T-cell (primary cell): Measurements from ENCODE around the gene SLC30A4. TPM values are rescaled to one million over a fixed set of nuclear protein-coding genes. Genes with fewer than 3 reads are reported as not detected.
A peak's percentile ranks its signal among the peaks of the same experiment; 100 is the strongest.

Experiments used
- ATAC-seq, 4 experiments: fragments of 200-7000 bp in 3 of 4; fragments of 150-1000 bp in 1 of 4; cut with Tn5 transposase; replicated peaks in 1 of 4; 1 replicate in 3 of 4; 2 replicates in 1 of 4; pipeline ENCODE4 v1.10.0; 2021; ENCODE audit warnings: moderate library complexity in 3 of 4, mild to moderate bottlenecking in 2 of 4, moderate number of reproducible peaks in 1 of 4
- CTCF ChIA-PET, 2 donors: fragments of 300-600 bp; sonication (Branson Sonifier 250); formaldehyde crosslinking; loops; one replicate each; lab custom pipeline; 2022; ENCODE audit warnings: antibody characterized with exemption in 2 of 2; lab: Charles Lee
- POLR2A ChIA-PET, 2 donors: fragments of 300-600 bp; sonication (Branson Sonifier 250); formaldehyde crosslinking; loops; one replicate each; lab custom pipeline; 2022; ENCODE audit warnings: antibody characterized with exemption in 2 of 2; lab: Charles Lee
- DNase-seq, 35 experiments: peaks; one replicate each; pipeline versions ENCODE4 v3.0.0 to v3.0.0-alpha.2; 2013 to 2023
- H3K27ac ChIP-seq: one replicate; pipeline ENCODE4 v1.5.1; 2013; ENCODE audit warnings: low read length
- H3K27me3 ChIP-seq, 2 experiments: replicated peaks in 1 of 2; 1 replicate in 1 of 2; 2 replicates in 1 of 2; pipeline versions ENCODE4 v1.6.1 to v1.7.0; 2013; ENCODE audit warnings: low read length in 1 of 2, mixed read lengths in 1 of 2; ENCODE audit not compliant: control insufficient read depth in 2 of 2, insufficient read depth in 2 of 2; ENCODE audit errors: extremely low read depth in 1 of 2
- H3K36me3 ChIP-seq, 2 donors: 1 replicate in 1 of 2; 2 replicates in 1 of 2; pipeline versions ENCODE4 v1.6.1 to v1.7.0; 2013; ENCODE audit warnings: low read length in 1 of 2; ENCODE audit not compliant: control insufficient read depth in 2 of 2, insufficient read depth in 1 of 2; ENCODE audit errors: extremely low read depth in 1 of 2
- H3K4me1 ChIP-seq, 2 experiments: 1 replicate in 1 of 2; 2 replicates in 1 of 2; pipeline versions ENCODE4 v1.6.1 to v1.7.0; 2013; ENCODE audit warnings: low read length in 2 of 2, mixed read lengths in 1 of 2; ENCODE audit not compliant: insufficient read depth in 2 of 2, control insufficient read depth in 1 of 2; ENCODE audit errors: extremely low read depth in 1 of 2
- H3K4me3 ChIP-seq, 2 donors: 1 replicate in 1 of 2; 2 replicates in 1 of 2; pipeline versions ENCODE4 v1.5.1 to v1.7.0; 2013; ENCODE audit warnings: mild to moderate bottlenecking in 2 of 2, low read length in 1 of 2, moderate library complexity in 1 of 2; ENCODE audit not compliant: control insufficient read depth in 1 of 2; ENCODE audit errors: extremely low read depth in 1 of 2
- H3K9me3 ChIP-seq: 2 replicates; pipeline ENCODE4 v1.7.0; 2013
- H3K27ac Mint-ChIP-seq, 2 donors: one replicate each; pipeline ENCODE4 v1.8.0; 2020 to 2021; ENCODE audit warnings: mild to moderate bottlenecking in 2 of 2, mixed read lengths in 2 of 2
- H3K27me3 Mint-ChIP-seq, 2 donors: one replicate each; pipeline ENCODE4 v1.8.0; 2021 to 2022; ENCODE audit warnings: mixed read lengths in 2 of 2
- H3K36me3 Mint-ChIP-seq: one replicate; pipeline ENCODE4 v1.8.0; 2021; ENCODE audit warnings: mixed read lengths
- H3K4me1 Mint-ChIP-seq, 3 donors: one replicate each; pipeline ENCODE4 v1.8.0; 2020 to 2022; ENCODE audit warnings: mixed read lengths in 3 of 3, mild to moderate bottlenecking in 1 of 3
- H3K4me3 Mint-ChIP-seq, 3 donors: one replicate each; pipeline ENCODE4 v1.8.0; 2020 to 2022; ENCODE audit warnings: mild to moderate bottlenecking in 3 of 3, mixed read lengths in 3 of 3, moderate library complexity in 3 of 3
- H3K9me3 Mint-ChIP-seq, 3 donors: one replicate each; pipeline ENCODE4 v1.8.0; 2020 to 2022; ENCODE audit warnings: mixed read lengths in 3 of 3
- WGBS: methylation state at CpG from one replicate; pipeline ENCODE4 v1.1.5; 2013; ENCODE audit warnings: missing lambda C conversion rate; ENCODE audit not compliant: insufficient coverage; 5-methylcytosine and 5-hydroxymethylcytosine counted together
- total RNA-seq, 35 experiments: library from RNA in 6 of 35; stranded (reverse) in 6 of 35; fragments of 120-200 nt in 1 of 35; gene quantifications; one replicate each; pipeline versions ENCODE4 v1.2.1 to v1.2.4 and lab custom pipeline; 2013 to 2026

The SLC30A4 gene
- total RNA-seq, 5 donors from 2014 or later (not counting 1 experiment from before 2014, with no cell fraction given) = 3.7 to 4.8 (median 4.2) TPM

DNA sequence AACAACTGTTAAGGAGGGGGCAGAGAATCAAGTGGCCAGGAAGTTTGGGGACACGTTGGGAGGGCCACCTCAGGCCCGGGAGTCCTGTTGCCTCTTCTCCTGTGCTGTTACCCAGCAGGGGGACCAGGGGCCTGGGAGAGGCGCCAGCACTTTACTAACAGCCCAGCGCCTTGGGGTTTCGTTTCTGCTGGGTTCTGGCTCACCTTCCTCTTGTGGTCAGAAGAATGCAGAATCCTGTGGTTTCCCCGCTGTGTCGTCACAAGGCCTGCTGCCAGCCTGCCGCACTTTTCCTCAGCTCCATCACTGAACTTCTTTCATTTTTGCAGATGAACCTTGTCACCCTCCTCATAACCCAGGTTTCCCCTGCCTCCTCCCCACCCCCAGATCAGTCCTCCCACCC is 67.7 kb downstream of the SLC30A4 start:
- Histone ChIP-seq H3K4me1 (peaks cover 16 to 40% of the 10 kb centered on the region in 2 experiments), H3K36me3 (no peaks in the 10 kb centered on the region), H3K27ac (peak overlapping the region; percentile 64), H3K9me3 (no peaks in the 10 kb centered on the region), H3K4me3 (peak overlapping the region in 1 of 2 donors; percentile 9), H3K27me3 (no peaks in the 10 kb centered on the region)
- H3K9me3 Mint-ChIP-seq = no peaks in the 10 kb centered on the region
- WGBS = 0% methylated on average over 8 of the region's 8 CpGs
- POLR2A ChIA-PET = interaction anchor here in 1 of 2 donors (0.6 kb wide), 1 partner anchor 869 kb away, joined by 3 read pairs; no protein-coding TSS in a partner anchor
- CTCF ChIA-PET = interaction anchor here (0.6 to 2.7 kb wide), 7 partner anchors 22 to 253 kb away, joined by 3 to 13 read pairs (median 5); no protein-coding TSS in a partner anchor
- peak overlapping the region; percentile 86 to 88 for H3K27ac Mint-ChIP-seq
- peaks cover 40 to 48% (median 41%) of the 10 kb centered on the region in 3 donors for H3K4me1 Mint-ChIP-seq
- DNase-seq (peak; percentile 23 to 87 (median 64)), ATAC-seq (peak; percentile 32 to 74 (median 62))
- peak overlapping the region in 2 of 3 donors; percentile 57 to 61 for H3K4me3 Mint-ChIP-seq
- H3K36me3 Mint-ChIP-seq = no peaks in the 10 kb centered on the region
- no peaks in the 10 kb centered on the region for H3K27me3 Mint-ChIP-seq

DNA sequence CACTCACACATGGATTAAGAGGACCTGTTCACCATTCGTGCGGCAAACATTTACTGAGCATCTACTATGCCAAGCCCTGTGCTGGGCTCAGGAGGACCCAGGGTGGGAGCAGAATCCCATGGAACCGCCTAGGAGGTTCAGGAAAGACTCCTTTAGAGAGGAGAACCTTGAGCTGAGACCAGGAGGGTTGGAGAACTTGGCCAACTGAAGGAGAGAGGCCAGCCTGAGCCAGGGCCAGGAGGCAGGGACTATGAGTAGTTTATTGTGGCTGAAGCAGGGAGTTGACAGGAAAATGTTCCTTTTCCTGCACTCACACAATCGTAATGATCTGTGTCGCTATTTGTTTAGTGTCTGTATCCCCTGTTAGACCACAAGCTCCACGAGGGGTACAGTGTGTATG is 71.3 kb downstream of the SLC30A4 start:
- POLR2A ChIA-PET = interaction anchor here in 1 of 2 donors (0.5 kb wide), 1 partner anchor 877 kb away, joined by 3 read pairs; no protein-coding TSS in a partner anchor
- H3K27ac ChIP-seq = no peak overlapping the region
- no peaks in the 10 kb centered on the region for H3K36me3 ChIP-seq
- peaks cover 0 to 6% of the 10 kb centered on the region in 2 experiments for H3K27me3 ChIP-seq
- 100% methylated on average over 2 of the region's 6 CpGs for WGBS
- ATAC-seq (no peak), DNase-seq (no peak)
- Mint-ChIP-seq H3K4me3 (no peak overlapping the region), H3K9me3 (no peaks in the 10 kb centered on the region), H3K36me3 (no peaks in the 10 kb centered on the region), H3K4me1 (peaks cover 16 to 23% (median 17%) of the 10 kb centered on the region in 3 donors), H3K27ac (no peak overlapping the region), H3K27me3 (peaks cover 0 to 1% of the 10 kb centered on the region in 2 donors)
- peaks cover 8 to 21% of the 10 kb centered on the region in 2 experiments for H3K4me1 ChIP-seq
- no peak overlapping the region for H3K4me3 ChIP-seq
- CTCF ChIA-PET = interaction anchor here (1.1 to 2.0 kb wide), 3 partner anchors 13 to 22 kb away, joined by 3 to 7 read pairs (median 3); no protein-coding TSS in a partner anchor
- H3K9me3 ChIP-seq = no peaks in the 10 kb centered on the region

DNA sequence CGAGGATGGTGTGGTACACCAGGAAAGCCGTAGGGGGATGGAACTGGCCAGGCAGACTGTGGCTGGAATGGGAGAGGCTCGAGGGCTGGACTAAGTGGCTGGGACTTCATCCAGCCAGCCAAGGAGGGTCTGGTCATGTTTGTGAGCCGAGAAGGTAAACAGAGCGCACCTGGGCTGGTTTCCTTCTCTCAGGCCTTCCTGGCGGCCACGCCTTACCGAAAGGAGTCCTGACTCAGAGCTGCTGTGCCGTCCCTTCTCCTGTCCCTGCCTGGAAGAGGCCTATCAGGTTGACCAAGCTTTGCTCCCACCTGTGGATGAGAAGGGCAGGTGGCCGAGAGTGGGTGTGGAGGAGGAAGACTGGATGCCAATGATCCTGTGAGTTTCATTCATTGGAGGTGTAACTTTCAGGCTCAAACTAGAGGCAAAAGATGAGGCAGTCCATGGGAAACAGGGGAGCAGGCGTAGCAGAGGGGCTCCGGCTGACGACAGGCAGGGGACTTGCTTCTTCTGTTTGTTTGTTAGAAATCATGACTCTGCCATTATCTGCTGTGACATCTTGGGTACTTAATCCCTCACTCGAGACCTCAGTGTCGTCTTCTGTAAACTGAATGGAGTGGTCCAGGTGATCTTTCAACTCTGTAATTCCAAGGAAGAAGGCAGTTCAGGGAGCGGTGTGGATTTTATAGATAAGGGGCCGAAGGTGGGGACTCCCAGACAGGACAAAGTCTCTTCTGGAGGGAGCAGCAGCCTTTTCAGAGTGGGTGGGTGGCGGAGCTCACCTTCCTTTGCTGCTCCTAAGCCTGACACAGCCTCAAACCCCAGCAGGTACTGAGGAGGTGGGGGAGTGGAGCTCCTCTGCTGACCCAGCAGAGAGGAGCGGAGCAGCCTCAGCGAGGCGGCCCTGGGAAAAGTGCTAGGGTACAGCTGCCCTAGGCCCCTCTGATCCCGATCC is 72.4 kb downstream of the SLC30A4 start:
- ATAC-seq = no peak
- Mint-ChIP-seq H3K27me3 (peaks cover 0 to 1% of the 10 kb centered on the region in 2 donors), H3K4me1 (peaks cover 13 to 16% (median 13%) of the 10 kb centered on the region in 3 donors), H3K9me3 (no peaks in the 10 kb centered on the region), H3K36me3 (no peaks in the 10 kb centered on the region), H3K27ac (no peak overlapping the region), H3K4me3 (no peak overlapping the region)
- ChIA-PET CTCF (interaction anchor here in 1 of 2 donors (1.1 to 2.0 kb wide), 2 partner anchors 19 to 21 kb away, joined by 3 to 7 read pairs; no protein-coding TSS in a partner anchor), POLR2A (interaction anchor here in 1 of 2 donors (0.5 kb wide), 1 partner anchor 35 kb away, joined by 4 read pairs; no protein-coding TSS in a partner anchor)
- Histone ChIP-seq H3K4me1 (peaks cover 5 to 11% of the 10 kb centered on the region in 2 experiments), H3K27me3 (peaks cover 0 to 6% of the 10 kb centered on the region in 2 experiments), H3K9me3 (no peaks in the 10 kb centered on the region), H3K4me3 (no peak overlapping the region), H3K36me3 (no peaks in the 10 kb centered on the region), H3K27ac (no peak overlapping the region)
- DNase-seq = no peak
- WGBS = 88% methylated on average over 15 of the region's 22 CpGs

DNA sequence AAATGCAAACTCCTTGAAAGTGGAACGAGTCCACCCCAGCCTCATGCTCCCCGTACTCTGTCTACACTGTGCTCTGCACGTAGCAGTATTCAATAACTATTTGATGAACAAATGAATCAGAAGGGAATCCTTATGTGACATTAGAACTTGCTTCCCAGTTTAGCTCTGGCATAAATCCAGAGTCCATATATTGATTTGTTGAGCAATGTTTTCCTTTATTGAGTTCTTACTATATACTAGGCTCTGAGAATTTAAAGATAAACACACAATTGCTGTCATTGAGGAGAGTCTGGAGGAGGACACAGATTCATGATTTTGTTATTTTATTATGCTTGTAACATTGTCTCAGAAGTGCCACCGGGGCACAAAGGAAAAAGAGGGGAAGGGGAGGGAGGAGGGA is 73.2 kb downstream of the SLC30A4 start:
- WGBS = 73% methylated on average over 2 of the region's 4 CpGs
- Histone ChIP-seq H3K4me1 (peaks cover 0 to 3% of the 10 kb centered on the region in 2 experiments), H3K36me3 (no peaks in the 10 kb centered on the region), H3K4me3 (no peak overlapping the region), H3K27me3 (peaks cover 0 to 10% of the 10 kb centered on the region in 2 experiments), H3K9me3 (no peaks in the 10 kb centered on the region), H3K27ac (no peak overlapping the region)
- POLR2A ChIA-PET = no interaction called here
- Mint-ChIP-seq H3K4me1 (peaks cover 5 to 8% (median 6%) of the 10 kb centered on the region in 3 donors), H3K9me3 (no peaks in the 10 kb centered on the region), H3K27me3 (peaks cover 3 to 4% of the 10 kb centered on the region in 2 donors), H3K27ac (no peak overlapping the region), H3K36me3 (no peaks in the 10 kb centered on the region), H3K4me3 (no peak overlapping the region)
- DNase-seq (no peak), ATAC-seq (no peak)
- CTCF ChIA-PET = no interaction called here

DNA sequence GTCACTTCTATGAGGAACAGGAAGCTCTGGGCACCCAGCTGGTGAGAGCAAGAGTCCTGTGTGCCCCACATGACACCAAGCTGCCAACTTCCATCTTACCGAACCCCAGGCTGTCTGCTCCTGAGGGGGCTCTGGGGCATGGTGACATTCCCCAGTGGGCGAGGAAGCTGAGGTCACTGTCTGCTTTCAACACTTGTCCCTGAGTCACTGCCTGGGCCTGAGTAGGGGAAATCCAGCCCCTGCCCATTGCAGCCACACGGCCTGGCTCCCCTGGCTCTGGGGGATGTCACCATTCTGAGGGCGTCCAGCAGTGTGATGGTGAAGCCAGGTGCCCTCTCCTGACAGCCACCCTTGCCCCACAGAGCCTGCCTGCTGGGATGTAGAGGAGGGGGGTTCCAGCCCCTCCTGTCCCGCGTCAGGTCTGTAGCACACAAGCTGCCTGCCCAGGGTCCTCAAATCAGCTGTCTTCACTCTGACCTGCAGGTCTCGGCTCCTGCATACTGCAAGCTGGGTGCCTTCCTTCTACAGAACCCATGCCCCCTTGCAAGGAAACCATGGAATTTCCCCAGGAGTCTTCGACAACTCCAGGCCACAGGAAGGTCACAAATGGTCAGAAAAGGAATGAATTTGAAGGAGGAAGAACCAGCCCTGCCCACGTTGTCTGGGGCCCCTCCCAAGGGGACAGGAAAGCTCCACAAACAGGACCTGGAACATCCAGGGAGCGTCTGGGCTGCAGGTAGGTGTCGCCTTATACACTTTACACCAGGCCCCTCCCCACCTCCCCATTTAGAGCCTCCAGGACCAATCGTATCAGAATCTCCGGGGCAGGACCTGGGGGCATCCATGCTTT is 74.3 kb downstream of the SLC30A4 start:
- ATAC-seq = no peak
- Mint-ChIP-seq H3K4me3 (no peak overlapping the region), H3K27ac (no peak overlapping the region), H3K27me3 (peaks cover 3 to 4% of the 10 kb centered on the region in 2 donors), H3K9me3 (no peaks in the 10 kb centered on the region), H3K4me1 (no peaks in the 10 kb centered on the region), H3K36me3 (no peaks in the 10 kb centered on the region)
- Histone ChIP-seq H3K27me3 (peaks cover 0 to 10% of the 10 kb centered on the region in 2 experiments), H3K4me1 (no peaks in the 10 kb centered on the region), H3K9me3 (no peaks in the 10 kb centered on the region), H3K27ac (no peak overlapping the region), H3K36me3 (no peaks in the 10 kb centered on the region), H3K4me3 (no peak overlapping the region)
- CTCF ChIA-PET = no interaction called here
- POLR2A ChIA-PET = no interaction called here
- DNase-seq = peak in 1 of 35 experiments; percentile 38
- WGBS = 56% methylated on average over 6 of the region's 13 CpGs
